Transverse colon (tissue), 4 donors: Measurements from ENCODE around the gene BTBD3. TPM values are rescaled to one million over a fixed set of nuclear protein-coding genes. Genes with fewer than 3 reads are reported as not detected.

Source experiments
- DNase-seq: peaks from one replicate; pipeline ENCODE4 v3.0.0-alpha.2; 2019
- H3K27ac ChIP-seq, 4 donors: fragments of 200-600 bp; sonication (generic); 2 replicates each; pipeline ENCODE4 v1.5.1; 2016 to 2018; ENCODE audit warnings: inconsistent platforms in 4 of 4
- H3K27me3 ChIP-seq: fragments of 200-600 bp; sonication (generic); 2 replicates; pipeline ENCODE4 v1.5.1; 2017; ENCODE audit warnings: inconsistent platforms
- H3K36me3 ChIP-seq, 4 donors: fragments of 200-600 bp; sonication (generic); 2 replicates each; pipeline ENCODE4 v1.5.1; 2017 to 2019; ENCODE audit warnings: inconsistent platforms in 4 of 4
- H3K4me1 ChIP-seq, 4 donors: fragments of 200-600 bp; sonication (generic); 2 replicates each; pipeline ENCODE4 v1.5.1; 2017 to 2020; ENCODE audit warnings: inconsistent platforms in 4 of 4
- H3K4me3 ChIP-seq, 4 donors: fragments of 200-600 bp; sonication (generic); 1 replicate in 1 of 4; 2 replicates in 3 of 4; pipeline versions ENCODE4 v1.5.1 to v1.6.1; 2017 to 2019; ENCODE audit warnings: inconsistent platforms in 4 of 4
- H3K9me3 ChIP-seq, 2 donors: fragments of 200-600 bp; sonication (generic); 2 replicates each; pipeline ENCODE4 v1.5.1; 2017 to 2019; ENCODE audit warnings: inconsistent platforms in 2 of 2
- EP300 ChIP-seq: sonication (generic); formaldehyde crosslinking; IDR thresholded peaks from one replicate; pipeline ENCODE4 v1.6.1; 2017; ENCODE audit warnings: antibody characterized with exemption, low read depth
- POLR2A ChIP-seq: fragments of 450-650 bp; IDR thresholded peaks from one replicate; pipeline ENCODE4 v1.6.1; 2016; ENCODE audit warnings: antibody characterized with exemption, mild to moderate bottlenecking, moderate library complexity
- POLR2AphosphoS5 ChIP-seq, 3 donors: sonication (generic); formaldehyde crosslinking; IDR thresholded peaks; one replicate each; pipeline ENCODE4 v1.6.1; 2016; ENCODE audit warnings: antibody characterized with exemption in 3 of 3
- WGBS, 2 donors: methylation state at CpG; one replicate each; pipeline ENCODE4 v1.1.5; 2018; ENCODE audit warnings: low coverage in 1 of 2; 5-methylcytosine and 5-hydroxymethylcytosine counted together
- in situ Hi-C, 4 donors: fragments of 200-750 bp; cut with MboI; loops; one replicate each; pipeline versions ENCODE4 v1.15.0 to v1.15.1; 2017; ENCODE audit warnings: low sequenced_read_pairs in 3 of 4, low pct_ligation_motif_present in 1 of 4, low pct_unique_long_range_greater_than_20kb in 1 of 4
- intact Hi-C: fragments of 100-400 bp; cut with DNase I; formaldehyde crosslinking; loops from one replicate; pipeline ENCODE4 v1.15.1; 2023; ENCODE audit warnings: low total_unique reads
- total RNA-seq, 4 donors: library from RNA; depleted of rRNA; stranded (reverse); fragments of >200 nt; gene quantifications; one replicate each; pipeline ENCODE4 v1.1.0, GENCODE V29; 2016
- TF ChIP-seq, protein P1 (sequence below), 5 experiments: fragments of 200-600 bp in 3 of 5; fragments of 450-650 bp in 2 of 5; sonication (generic) in 3 of 5; IDR thresholded peaks; 1 replicate in 2 of 5; 2 replicates in 3 of 5; pipeline ENCODE4 v1.5.1; 2016 to 2017; ENCODE audit warnings: antibody characterized with exemption in 5 of 5, inconsistent platforms in 3 of 5, mild to moderate bottlenecking in 2 of 5, moderate library complexity in 1 of 5

Gene BTBD3
- total RNA-seq, 4 donors from 2014 or later, result 37.2 to 66.8 (median 60.6) TPM

DNA sequence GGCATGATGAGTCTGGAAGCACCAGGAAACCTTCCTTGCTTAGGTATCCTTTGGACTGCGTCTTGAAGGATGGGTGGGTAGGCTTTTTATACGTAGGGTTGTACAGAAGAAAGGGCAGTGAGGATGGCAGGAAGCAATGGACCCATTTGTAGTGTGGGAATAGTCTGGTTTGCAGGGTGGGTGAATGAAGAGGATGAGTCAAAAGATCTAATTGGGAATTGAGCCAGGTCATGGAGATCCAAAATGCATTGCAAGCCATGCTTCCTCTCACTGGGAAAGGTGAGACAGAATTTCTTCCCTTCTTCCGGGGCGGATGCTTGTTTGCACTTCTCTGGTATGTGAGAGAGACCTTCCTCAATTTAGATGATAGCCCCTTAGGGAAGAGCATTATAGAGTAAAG, 10.1 kb upstream of the BTBD3 start:
- Histone ChIP-seq H3K9me3 (no peaks in the 10 kb centered on the region), H3K4me1 (peaks cover 0 to 24% (median 8%) of the 10 kb centered on the region in 4 donors), H3K36me3 (no peaks in the 10 kb centered on the region), H3K27me3 (no peaks in the 10 kb centered on the region), H3K27ac (no peak overlapping the region), H3K4me3 (no peak overlapping the region)
- WGBS, 2 donors, result 87 to 89% methylated on average over 2 to 4 of the region's 4 CpGs
- no peak for DNase-seq
- intact Hi-C loops (no loop called here), in situ Hi-C loops (no loop called here)
- TF ChIP-seq, protein P1, sequence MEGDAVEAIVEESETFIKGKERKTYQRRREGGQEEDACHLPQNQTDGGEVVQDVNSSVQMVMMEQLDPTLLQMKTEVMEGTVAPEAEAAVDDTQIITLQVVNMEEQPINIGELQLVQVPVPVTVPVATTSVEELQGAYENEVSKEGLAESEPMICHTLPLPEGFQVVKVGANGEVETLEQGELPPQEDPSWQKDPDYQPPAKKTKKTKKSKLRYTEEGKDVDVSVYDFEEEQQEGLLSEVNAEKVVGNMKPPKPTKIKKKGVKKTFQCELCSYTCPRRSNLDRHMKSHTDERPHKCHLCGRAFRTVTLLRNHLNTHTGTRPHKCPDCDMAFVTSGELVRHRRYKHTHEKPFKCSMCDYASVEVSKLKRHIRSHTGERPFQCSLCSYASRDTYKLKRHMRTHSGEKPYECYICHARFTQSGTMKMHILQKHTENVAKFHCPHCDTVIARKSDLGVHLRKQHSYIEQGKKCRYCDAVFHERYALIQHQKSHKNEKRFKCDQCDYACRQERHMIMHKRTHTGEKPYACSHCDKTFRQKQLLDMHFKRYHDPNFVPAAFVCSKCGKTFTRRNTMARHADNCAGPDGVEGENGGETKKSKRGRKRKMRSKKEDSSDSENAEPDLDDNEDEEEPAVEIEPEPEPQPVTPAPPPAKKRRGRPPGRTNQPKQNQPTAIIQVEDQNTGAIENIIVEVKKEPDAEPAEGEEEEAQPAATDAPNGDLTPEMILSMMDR (IDR thresholded peaks at IDR 0.05), result no peak
- no peak for TF ChIP-seq EP300
- no peak for TF ChIP-seq POLR2AphosphoS5 (IDR thresholded peaks at IDR 0.05)
- TF ChIP-seq POLR2A, result no peak

DNA sequence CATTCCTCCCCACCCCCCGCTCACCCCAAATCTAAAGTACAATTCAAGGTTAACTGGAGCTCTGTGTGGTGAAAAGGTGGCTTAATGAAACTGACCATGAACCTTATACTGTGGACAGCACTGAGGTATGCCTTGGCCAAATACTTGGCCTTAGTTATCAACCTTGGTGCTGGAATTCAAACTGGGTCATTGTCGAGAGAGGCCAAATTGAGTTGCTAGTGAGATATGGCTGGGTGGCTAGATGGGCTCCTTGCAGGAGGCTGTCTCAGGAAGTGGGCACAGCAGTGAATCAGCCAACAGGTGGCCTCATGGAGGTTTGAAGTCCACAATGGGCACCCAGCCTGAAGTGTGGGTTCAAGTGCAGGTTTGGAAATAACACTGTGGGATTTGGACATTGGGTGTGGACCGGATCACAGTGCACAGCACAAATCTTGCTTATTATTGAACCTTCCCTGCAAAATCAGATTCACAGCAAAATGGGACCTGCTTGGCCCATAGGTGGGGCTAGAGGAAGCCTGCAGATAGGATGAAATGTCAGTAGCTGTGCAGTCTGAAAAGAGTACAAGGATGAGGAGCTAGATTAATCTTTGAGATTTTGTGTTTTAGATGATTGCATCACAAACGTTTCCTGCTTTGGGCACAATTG, 5.6 kb upstream of the BTBD3 start:
- intact Hi-C loops (no loop called here), in situ Hi-C loops (no loop called here)
- no peak overlapping the region for H3K4me3 ChIP-seq
- no peak for TF ChIP-seq POLR2A
- TF ChIP-seq, protein P1 (IDR thresholded peaks at IDR 0.05), result peak; percentile 17 to 44 (median 36)
- 80% methylated on average over 2 to 4 of the region's 4 CpGs for WGBS, 2 donors
- H3K36me3 ChIP-seq, result no peaks in the 10 kb centered on the region
- no peak for DNase-seq
- H3K27ac ChIP-seq, result no peak overlapping the region
- H3K4me1 ChIP-seq, result peaks cover under 1 to 18% (median 4%) of the 10 kb centered on the region in 4 donors
- no peaks in the 10 kb centered on the region for H3K27me3 ChIP-seq
- no peaks in the 10 kb centered on the region for H3K9me3 ChIP-seq

DNA sequence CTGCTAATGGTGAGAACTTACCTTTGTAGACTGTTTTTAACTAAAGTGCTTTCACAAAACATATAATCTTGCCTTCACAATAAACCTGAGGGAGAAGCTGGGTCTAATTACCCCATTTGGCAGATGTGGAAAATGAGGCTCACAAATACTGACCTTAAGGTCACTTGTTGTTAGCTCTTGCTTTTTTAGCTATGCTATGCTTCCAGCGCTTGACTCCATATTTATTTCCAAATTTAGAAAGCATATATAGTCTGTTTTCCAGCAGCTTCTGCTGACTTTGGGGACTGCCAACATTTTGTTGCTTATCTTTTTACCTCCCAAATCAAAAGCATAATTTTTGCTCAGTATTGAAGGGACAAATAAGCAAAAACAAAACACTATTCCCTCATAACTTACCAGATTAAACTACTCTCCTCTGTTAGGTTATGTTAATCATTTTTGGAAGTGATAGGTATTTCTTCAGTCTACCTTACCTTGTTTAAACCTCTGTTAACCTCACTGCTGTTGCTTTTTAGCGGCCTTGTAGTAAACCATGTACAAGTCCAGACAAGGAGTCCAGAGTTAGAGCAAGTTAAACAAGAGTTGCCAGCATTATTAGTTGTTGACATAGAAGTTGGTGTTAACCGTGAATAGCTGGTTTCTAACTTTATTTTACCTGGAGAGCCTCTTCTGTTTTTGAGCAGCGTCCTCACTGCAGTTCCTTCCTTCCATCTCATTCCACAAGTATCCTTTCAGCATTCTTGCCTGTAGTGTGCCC, 4.9 kb upstream of the BTBD3 start:
- in situ Hi-C loops, result no loop called here
- H3K9me3 ChIP-seq, result no peaks in the 10 kb centered on the region

DNA sequence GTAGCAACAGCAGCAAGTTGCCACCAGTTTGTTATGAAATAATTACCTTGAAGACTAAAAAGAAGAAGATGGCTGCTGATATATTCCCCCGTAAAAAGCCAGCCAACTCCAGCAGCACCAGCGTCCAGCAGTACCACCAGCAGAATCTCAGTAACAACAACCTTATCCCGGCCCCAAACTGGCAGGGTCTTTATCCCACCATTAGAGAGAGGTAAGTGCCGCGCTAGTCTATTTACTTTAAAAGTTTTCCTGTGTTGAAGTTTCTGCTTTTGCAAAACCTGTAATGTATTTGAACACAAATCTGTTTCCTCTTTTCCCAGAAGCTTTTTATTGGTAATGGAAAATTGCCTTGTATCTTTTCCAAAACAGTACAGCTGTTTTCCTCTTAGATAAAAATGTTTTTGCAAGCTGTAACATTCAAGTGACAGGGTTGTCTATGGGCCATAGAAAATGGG, 725 bp downstream of the BTBD3 start:
- TF ChIP-seq, protein P1 (IDR thresholded peaks at IDR 0.05), result no peak
- TF ChIP-seq POLR2A (no peak), POLR2AphosphoS5 (IDR thresholded peaks at IDR 0.05) (no peak), EP300 (no peak)
- WGBS, 2 donors, result 32 to 44% methylated on average over 5 of the region's 5 CpGs
- no peak for DNase-seq
- Histone ChIP-seq H3K27ac (peak overlapping the region; percentile 45 to 64 (median 58)), H3K27me3 (no peaks in the 10 kb centered on the region), H3K4me1 (peaks cover 4 to 35% (median 10%) of the 10 kb centered on the region in 4 donors), H3K36me3 (peaks cover 0 to 7% (median 0%) of the 10 kb centered on the region in 4 donors), H3K9me3 (no peaks in the 10 kb centered on the region), H3K4me3 (peak overlapping the region in 3 of 4 donors; percentile 13 to 35 (median 19))
- in situ Hi-C loops, result no loop called here
- intact Hi-C loops, result no loop called here

More for the DNA sequence above, 4.9 kb upstream of the BTBD3 start:
- Histone ChIP-seq H3K4me1 (peaks cover 4 to 22% (median 7%) of the 10 kb centered on the region in 4 donors), H3K4me3 (no peak overlapping the region), H3K36me3 (no peaks in the 10 kb centered on the region), H3K27me3 (no peaks in the 10 kb centered on the region), H3K27ac (no peak overlapping the region)
- intact Hi-C loops, result no loop called here
- TF ChIP-seq POLR2A, result no peak
- TF ChIP-seq, protein P1 (IDR thresholded peaks at IDR 0.05), result peak in 1 of 5 experiments; percentile 3
- no peak for DNase-seq
- WGBS, 2 donors, result 85 to 100% methylated on average over 2 to 4 of the region's 4 CpGs
